ENCODE measurements around the gene CCDC12.

Gene CCDC12

DNA sequence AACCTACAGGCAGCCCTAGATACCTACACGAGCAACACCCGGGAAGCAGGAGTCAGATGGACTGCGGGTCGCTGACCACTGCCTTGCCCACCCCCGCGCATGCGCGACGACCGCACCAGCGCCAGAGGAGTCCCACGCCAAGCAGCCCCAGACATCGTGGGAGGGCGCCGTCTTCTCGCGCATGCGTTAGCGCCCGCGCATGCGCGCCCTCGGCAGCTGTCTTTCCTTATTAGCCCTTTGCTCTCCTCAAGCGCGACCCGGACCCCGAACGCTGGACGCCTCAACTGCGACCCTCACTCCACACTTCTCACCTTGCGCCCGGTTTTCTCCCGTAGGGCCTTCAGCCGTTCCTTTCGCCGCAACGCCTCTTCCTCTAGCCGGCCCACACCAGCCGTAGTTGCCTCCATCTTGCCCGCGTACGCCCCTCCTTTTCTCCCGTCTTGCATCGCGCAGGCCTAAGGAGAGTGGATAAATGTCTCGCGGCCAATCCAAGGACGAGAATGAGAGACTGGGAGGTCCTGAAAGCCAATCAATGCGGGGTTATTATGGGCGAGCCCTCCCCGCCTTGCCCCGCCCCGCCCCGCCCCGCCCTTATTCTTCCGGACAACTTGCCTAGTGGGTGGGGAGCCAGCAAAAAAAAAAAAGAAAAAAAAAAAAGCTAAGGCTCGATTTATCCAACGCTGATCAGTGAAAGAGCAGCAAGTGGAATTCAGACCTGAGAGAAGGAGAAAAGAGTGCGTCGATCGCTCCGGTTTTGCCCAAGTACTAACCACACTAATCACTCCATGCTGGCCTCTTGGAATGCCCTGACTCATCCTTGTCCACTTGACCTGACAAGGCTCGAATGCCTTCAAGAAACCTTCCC lies at the start of gene CCDC12:
CCDC12 (minus strand) TSS at position 420 of the 865 bp plus-strand sequence; CDS start at position 407, 13 bp downstream.
- TF ChIP-seq, protein P1, sequence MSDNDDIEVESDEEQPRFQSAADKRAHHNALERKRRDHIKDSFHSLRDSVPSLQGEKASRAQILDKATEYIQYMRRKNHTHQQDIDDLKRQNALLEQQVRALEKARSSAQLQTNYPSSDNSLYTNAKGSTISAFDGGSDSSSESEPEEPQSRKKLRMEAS (IDR thresholded peaks at IDR 0.05), result peak; percentile 52
- TF ChIP-seq, protein P2, sequence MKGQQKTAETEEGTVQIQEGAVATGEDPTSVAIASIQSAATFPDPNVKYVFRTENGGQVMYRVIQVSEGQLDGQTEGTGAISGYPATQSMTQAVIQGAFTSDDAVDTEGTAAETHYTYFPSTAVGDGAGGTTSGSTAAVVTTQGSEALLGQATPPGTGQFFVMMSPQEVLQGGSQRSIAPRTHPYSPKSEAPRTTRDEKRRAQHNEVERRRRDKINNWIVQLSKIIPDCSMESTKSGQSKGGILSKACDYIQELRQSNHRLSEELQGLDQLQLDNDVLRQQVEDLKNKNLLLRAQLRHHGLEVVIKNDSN (IDR thresholded peaks at IDR 0.05), result no peak
- TF ChIP-seq RAD21 (IDR thresholded peaks at IDR 0.05; ENCODE audit: low read depth), result no peak
- TF ChIP-seq EP300 (IDR thresholded peaks at IDR 0.05; ENCODE audit: borderline replicate concordance), result no peak
- TF ChIP-seq CEBPB (IDR thresholded peaks at IDR 0.05), result no peak
- TF ChIP-seq TEAD4 (IDR thresholded peaks at IDR 0.05), result peak; percentile 89
- TF ChIP-seq TAF1 (IDR thresholded peaks at IDR 0.05; ENCODE audit: low read depth), result peak; percentile 84
- TF ChIP-seq TCF12 (IDR thresholded peaks at IDR 0.05; ENCODE audit: low read depth), result no peak; the same call in 1 of the 2 replicates
- TF ChIP-seq ZBTB7A (IDR thresholded peaks at IDR 0.05; ENCODE audit: low read depth), result no peak
- TF ChIP-seq, protein P3, sequence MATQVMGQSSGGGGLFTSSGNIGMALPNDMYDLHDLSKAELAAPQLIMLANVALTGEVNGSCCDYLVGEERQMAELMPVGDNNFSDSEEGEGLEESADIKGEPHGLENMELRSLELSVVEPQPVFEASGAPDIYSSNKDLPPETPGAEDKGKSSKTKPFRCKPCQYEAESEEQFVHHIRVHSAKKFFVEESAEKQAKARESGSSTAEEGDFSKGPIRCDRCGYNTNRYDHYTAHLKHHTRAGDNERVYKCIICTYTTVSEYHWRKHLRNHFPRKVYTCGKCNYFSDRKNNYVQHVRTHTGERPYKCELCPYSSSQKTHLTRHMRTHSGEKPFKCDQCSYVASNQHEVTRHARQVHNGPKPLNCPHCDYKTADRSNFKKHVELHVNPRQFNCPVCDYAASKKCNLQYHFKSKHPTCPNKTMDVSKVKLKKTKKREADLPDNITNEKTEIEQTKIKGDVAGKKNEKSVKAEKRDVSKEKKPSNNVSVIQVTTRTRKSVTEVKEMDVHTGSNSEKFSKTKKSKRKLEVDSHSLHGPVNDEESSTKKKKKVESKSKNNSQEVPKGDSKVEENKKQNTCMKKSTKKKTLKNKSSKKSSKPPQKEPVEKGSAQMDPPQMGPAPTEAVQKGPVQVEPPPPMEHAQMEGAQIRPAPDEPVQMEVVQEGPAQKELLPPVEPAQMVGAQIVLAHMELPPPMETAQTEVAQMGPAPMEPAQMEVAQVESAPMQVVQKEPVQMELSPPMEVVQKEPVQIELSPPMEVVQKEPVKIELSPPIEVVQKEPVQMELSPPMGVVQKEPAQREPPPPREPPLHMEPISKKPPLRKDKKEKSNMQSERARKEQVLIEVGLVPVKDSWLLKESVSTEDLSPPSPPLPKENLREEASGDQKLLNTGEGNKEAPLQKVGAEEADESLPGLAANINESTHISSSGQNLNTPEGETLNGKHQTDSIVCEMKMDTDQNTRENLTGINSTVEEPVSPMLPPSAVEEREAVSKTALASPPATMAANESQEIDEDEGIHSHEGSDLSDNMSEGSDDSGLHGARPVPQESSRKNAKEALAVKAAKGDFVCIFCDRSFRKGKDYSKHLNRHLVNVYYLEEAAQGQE (IDR thresholded peaks at IDR 0.05; ENCODE audit: low read depth), result no peak
- TF ChIP-seq NFIC (IDR thresholded peaks at IDR 0.05), result no peak; the same call in 1 of the 2 replicates
- no peak for TF ChIP-seq FOXM1 (IDR thresholded peaks at IDR 0.05; ENCODE audit: borderline replicate concordance, low read depth)
- no peak for TF ChIP-seq CREB1 (IDR thresholded peaks at IDR 0.05; ENCODE audit: low read depth)
- TF ChIP-seq EGR1 (IDR thresholded peaks at IDR 0.05), result no peak
- TF ChIP-seq YY1 (IDR thresholded peaks at IDR 0.05; ENCODE audit: low read depth), result peak; percentile 94

DNA sequence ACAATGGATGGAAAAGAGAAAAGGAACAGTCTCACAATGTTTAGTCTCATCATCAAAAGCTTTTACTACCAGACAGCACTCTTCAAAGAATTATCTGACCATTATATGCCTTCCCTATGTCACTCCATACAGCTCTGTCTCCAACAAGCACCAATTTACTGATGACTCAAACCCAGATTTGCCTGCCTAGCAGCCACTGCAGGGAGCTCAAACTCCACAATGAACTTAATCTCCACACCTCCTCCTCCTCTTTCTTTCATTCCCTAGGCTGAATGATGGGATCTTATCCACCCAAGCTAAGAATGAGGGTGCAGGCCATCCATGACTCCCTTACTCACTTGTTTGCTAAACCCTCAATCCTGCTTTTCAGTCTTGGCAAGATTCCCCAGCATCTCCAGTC lies 48.4 kb upstream of the CCDC12 start:
- TF ChIP-seq TAF1 (IDR thresholded peaks at IDR 0.05; ENCODE audit: low read depth), result no peak

DNA sequence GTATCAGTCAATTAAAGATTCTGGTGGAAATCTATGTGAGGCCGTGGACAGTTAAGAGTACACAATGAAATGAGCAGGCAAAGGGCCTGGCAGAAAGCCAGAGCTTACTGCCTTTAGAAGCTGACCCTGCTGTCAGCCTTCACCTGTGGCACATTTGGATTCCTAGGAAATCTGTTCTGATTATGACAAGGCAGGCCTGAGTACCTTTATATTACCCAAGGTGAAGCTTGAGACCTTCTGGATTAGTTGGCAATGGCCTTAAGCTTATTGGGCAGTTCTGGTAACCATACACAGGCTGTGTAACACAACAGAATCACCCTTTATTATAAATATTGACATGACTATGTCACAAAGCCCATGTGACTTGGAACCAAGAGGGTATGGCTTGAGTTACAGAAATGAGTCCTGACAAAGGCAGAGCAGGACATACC lies 46.1 kb upstream of the CCDC12 start:
- no peak for TF ChIP-seq YY1 (IDR thresholded peaks at IDR 0.05; ENCODE audit: low read depth)
- TF ChIP-seq NFIC (IDR thresholded peaks at IDR 0.05), result no peak
- TF ChIP-seq, protein P2 (IDR thresholded peaks at IDR 0.05), result no peak
- TF ChIP-seq, protein P1 (IDR thresholded peaks at IDR 0.05), result no peak
- no peak for TF ChIP-seq EP300 (IDR thresholded peaks at IDR 0.05; ENCODE audit: borderline replicate concordance)
- TF ChIP-seq TCF12 (IDR thresholded peaks at IDR 0.05; ENCODE audit: low read depth), result no peak
- TF ChIP-seq EGR1 (IDR thresholded peaks at IDR 0.05), result no peak
- TF ChIP-seq CEBPB (IDR thresholded peaks at IDR 0.05), result no peak
- no peak for TF ChIP-seq TAF1 (IDR thresholded peaks at IDR 0.05; ENCODE audit: low read depth)
- no peak for TF ChIP-seq ZBTB7A (IDR thresholded peaks at IDR 0.05; ENCODE audit: low read depth)
- TF ChIP-seq CREB1 (IDR thresholded peaks at IDR 0.05; ENCODE audit: low read depth), result no peak
- no peak for TF ChIP-seq TEAD4 (IDR thresholded peaks at IDR 0.05)
- TF ChIP-seq, protein P3 (IDR thresholded peaks at IDR 0.05; ENCODE audit: low read depth), result no peak
- TF ChIP-seq FOXM1 (IDR thresholded peaks at IDR 0.05; ENCODE audit: borderline replicate concordance, low read depth), result no peak
- TF ChIP-seq RAD21 (IDR thresholded peaks at IDR 0.05; ENCODE audit: low read depth), result no peak

DNA sequence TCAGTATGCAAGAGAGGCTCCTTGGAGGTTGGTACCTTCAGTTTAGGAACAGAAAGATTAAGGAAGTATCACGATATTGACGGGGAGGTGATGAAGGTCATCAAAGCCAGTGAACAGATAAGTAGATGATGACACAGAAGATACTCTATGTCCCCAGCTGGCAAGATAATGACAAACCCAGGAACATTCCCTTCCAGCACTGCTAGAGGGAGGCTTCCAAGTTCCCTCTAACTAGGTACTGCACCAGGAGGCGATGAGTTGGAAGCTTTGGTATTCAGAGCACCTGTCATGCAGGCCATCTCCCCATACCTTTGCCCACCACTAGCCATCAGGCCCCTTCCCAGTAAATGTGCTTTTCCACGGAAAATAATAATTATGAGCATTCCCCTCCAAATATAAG lies 43.8 kb upstream of the CCDC12 start:
- TF ChIP-seq TAF1 (IDR thresholded peaks at IDR 0.05; ENCODE audit: low read depth) (no peak), CREB1 (IDR thresholded peaks at IDR 0.05; ENCODE audit: low read depth) (no peak), TCF12 (IDR thresholded peaks at IDR 0.05; ENCODE audit: low read depth) (no peak), YY1 (IDR thresholded peaks at IDR 0.05; ENCODE audit: low read depth) (no peak), RAD21 (IDR thresholded peaks at IDR 0.05; ENCODE audit: low read depth) (no peak), FOXM1 (IDR thresholded peaks at IDR 0.05; ENCODE audit: borderline replicate concordance, low read depth) (no peak), EP300 (IDR thresholded peaks at IDR 0.05; ENCODE audit: borderline replicate concordance) (no peak), EGR1 (IDR thresholded peaks at IDR 0.05) (no peak), CEBPB (IDR thresholded peaks at IDR 0.05) (no peak), TEAD4 (IDR thresholded peaks at IDR 0.05) (no peak), NFIC (IDR thresholded peaks at IDR 0.05) (no peak), ZBTB7A (IDR thresholded peaks at IDR 0.05; ENCODE audit: low read depth) (no peak)
- TF ChIP-seq, protein P2 (IDR thresholded peaks at IDR 0.05), result no peak
- TF ChIP-seq, protein P1 (IDR thresholded peaks at IDR 0.05), result no peak
- TF ChIP-seq, protein P3 (IDR thresholded peaks at IDR 0.05; ENCODE audit: low read depth), result no peak
